NCI-H1694 treated with DMSO at 0.1 percent for 48 hours (cell line): ENCODE measurements around the gene FNDC3B.
"Not testable (repeated sequence)": the region's sequence is repeated elsewhere in the genome, so short reads cannot be mapped to it uniquely, and the experiment has no call there.

ENCODE experiments used
- DNase-seq: peaks from one replicate; lab custom pipeline; 2025; lab: John Stamatoyannopoulos, UW

FNDC3B gene

GRCh38 chr3:172074586-172074985 is 35.2 kb downstream of the FNDC3B start:
- DNase-seq: no peak

- DNase-seq: no peak
Measured at GRCh38 chr3:172076212-172076611, 36.8 kb downstream of the FNDC3B start.

- DNase-seq: no peak
Measured at GRCh38 chr3:172077197-172077757, 37.9 kb downstream of the FNDC3B start.

- no peak for DNase-seq
Measured at GRCh38 chr3:172078244-172078643, 38.9 kb downstream of the FNDC3B start.

- no peak for DNase-seq
Measured at GRCh38 chr3:172078721-172079120, 39.3 kb downstream of the FNDC3B start.

GRCh38 chr3:172079326-172079976 is 40.1 kb downstream of the FNDC3B start:
- DNase-seq: no peak

- no peak for DNase-seq
Measured at GRCh38 chr3:172080503-172080902, 41.1 kb downstream of the FNDC3B start.

- DNase-seq: no peak
Measured at GRCh38 chr3:172082269-172082668, 42.9 kb downstream of the FNDC3B start.

- DNase-seq: no peak
Measured at GRCh38 chr3:172082820-172083513, 43.6 kb downstream of the FNDC3B start.

GRCh38 chr3:172083995-172084409 is 44.6 kb downstream of the FNDC3B start:
- DNase-seq: no peak

GRCh38 chr3:172084871-172085556 is 45.6 kb downstream of the FNDC3B start:
- no peak for DNase-seq

- DNase-seq: no peak
Measured at GRCh38 chr3:172085557-172085895, 46.1 kb downstream of the FNDC3B start.

GRCh38 chr3:172086071-172086470 is 46.7 kb downstream of the FNDC3B start:
- no peak for DNase-seq

- DNase-seq: no peak
Measured at GRCh38 chr3:172087198-172087597, 47.8 kb downstream of the FNDC3B start.

- no peak for DNase-seq
Measured at GRCh38 chr3:172087602-172088580, 48.5 kb downstream of the FNDC3B start.

- no peak for DNase-seq
Measured at GRCh38 chr3:172089250-172089649, 49.9 kb downstream of the FNDC3B start.

- no peak for DNase-seq
Measured at GRCh38 chr3:172090035-172090434, 50.7 kb downstream of the FNDC3B start.

- DNase-seq: no peak
Measured at GRCh38 chr3:172092658-172093057, 53.3 kb downstream of the FNDC3B start.

GRCh38 chr3:172093581-172094443 is 54.4 kb downstream of the FNDC3B start:
- DNase-seq: not testable (repeated sequence)

- no peak for DNase-seq
Measured at GRCh38 chr3:172094621-172095557, 55.5 kb downstream of the FNDC3B start.
